ENCODE measurements around the gene DZIP3.

DZIP3 gene

DNA sequence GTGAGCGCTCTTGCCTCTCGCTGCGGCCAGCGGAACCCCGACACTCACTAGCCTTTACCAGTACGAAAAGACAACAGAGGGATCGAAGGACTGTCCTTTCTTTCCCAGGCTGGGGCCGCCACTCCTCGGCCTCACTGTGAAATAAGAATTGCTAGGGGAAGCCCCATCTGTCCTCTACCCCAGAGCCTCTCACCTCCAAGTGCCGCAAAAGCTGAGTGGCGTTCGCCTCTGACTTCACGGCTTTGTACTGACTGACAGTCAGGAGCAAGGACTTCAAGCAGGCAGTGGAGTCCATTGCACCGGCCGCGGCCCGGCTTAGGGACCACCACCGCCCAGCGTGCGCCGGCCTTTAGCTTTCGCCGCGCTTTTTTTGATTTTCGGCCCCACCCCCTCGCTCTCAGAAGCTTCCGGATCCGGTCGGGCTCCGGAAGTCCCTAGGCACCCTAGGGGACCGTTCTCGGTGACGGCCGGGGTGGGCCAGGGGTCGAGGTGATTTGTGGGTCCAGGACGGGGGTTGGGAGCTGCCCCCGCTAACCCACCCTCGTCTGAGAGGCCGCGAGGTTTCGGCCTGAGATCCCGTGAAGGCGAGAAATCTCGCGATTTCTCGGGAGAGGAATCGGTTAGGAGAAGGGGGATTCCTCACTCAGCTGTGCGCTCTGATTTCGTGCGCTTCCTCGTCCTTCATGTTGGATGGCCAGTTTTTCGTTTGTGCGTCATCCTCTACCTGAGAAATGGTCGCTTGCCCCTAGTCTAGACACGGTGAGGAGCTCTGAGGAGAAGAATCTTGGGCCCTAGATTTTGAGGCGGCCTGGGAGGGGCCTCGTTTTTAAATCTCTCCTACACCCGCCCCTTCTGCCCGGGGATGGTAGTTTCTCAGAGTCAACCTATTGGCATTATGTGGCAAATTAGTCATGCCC lies at the start of gene DZIP3, which contains the start of gene CIP2A:
TSS of gene DZIP3 (plus strand) at position 642 of the 917 bp plus-strand sequence. CDS start 15,685 bp downstream, outside the sequence.
TSS of gene CIP2A (minus strand) at position 358 of the 917 bp plus-strand sequence. CDS start at position 295, 63 bp downstream.
- DNase-seq (ENCODE audit: low spot score): peak; percentile 77

DNA sequence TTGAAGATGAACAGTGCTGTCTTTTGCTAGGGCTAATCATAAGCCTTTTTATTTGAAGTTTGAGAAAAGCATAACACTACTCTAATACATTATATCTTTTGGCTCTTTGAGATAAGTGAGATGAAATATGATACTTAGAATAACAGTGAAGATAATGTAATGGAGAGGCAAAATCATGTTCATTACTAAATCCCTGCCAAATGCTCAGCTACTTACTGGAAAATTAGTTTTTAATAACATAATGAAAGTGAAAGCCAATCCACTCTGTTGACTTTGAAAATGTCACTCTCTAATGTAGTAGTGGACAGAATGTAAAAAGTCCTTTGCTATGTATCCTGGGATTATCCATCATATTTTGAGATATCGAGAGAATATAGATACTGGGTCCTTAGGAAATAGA lies 43.3 kb upstream of the DZIP3 start:
- no peak for DNase-seq (ENCODE audit: low spot score)

GRCh38 chr3:108546692-108547091 lies 42.8 kb upstream of the DZIP3 start:
- no peak for DNase-seq (ENCODE audit: low spot score)

- DNase-seq (ENCODE audit: low spot score): no peak
Measured at GRCh38 chr3:108548304-108548703, 41.2 kb upstream of the DZIP3 start.

DNA sequence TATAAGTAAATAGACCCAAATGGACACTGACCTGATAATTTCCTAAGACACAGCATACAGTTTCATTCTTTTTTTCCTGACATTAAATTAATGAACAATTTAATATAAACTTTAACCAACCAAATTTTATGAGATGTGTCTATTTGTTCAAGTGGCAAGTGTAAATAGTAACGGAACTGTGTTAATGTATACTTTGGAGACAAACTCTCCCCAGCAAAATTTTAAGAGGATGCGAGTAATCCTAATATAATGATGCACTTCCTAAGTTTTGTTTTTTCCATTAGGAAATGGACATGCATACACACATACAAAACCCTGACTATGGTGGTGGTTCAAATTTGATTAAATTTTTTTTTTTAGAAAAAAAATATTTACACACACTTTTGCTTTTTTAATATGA lies 40.6 kb upstream of the DZIP3 start:
- no peak for DNase-seq (ENCODE audit: low spot score)

DNA sequence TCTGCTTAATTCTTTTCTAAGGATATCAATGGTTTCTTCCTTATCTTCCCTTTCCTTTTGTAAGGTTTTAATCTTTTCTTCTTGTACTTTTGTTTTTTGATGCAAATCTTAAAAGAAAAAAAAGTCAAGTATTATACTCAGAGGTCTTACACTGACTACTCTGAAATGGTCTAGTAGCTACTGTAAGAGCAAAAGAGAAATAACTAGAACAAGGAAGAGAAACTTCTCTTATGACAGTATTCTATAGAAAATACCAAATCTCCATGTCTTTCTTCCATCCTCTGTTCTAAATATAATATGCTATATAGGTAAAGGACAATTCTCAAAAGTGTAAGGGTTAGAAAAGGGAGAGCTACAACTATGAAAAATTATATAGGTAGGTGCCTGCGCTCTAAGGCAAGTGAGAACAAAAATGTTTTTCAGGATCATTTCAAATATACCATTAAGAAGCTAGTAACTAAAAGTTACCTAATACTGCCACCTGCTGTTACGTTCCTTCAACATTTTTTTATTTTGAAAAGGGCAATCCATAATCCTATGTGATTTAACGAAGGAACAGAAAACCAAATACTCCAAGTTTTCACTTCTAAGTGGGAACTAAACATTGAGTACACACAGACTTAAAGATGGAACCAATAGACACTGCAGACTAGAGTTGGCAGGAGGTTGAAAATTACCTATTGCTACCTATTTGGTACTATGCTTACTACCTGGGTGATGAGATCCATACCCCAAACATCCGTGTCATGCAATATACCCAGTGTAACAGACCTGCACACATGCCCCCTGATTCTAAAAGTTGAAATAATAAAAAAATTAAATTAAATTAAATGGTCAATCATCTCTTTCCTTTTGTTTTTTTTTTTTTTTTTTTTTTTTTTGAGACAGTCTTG lies 37.0 kb upstream of the DZIP3 start:
- peak; percentile 54 for DNase-seq (ENCODE audit: low spot score)

DNA sequence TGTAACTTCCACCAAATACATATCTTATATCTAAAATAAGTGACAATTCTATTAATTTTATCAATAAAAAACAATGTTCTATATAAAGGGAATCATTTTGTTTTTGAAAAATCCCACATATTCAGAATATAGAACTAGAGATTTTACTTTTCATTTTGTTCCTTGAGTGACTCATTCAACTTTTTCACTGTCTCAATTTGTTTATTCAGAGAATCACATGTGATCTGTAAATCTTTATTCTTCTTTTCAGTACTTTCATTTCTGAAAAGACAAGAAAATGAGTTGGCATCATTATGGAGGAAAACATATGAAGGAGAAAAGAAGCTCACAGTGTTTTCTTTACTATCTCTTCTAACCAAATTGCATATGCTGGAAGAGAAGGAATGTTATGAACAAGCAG lies 35.3 kb upstream of the DZIP3 start:
- DNase-seq (ENCODE audit: low spot score): no peak

DNA sequence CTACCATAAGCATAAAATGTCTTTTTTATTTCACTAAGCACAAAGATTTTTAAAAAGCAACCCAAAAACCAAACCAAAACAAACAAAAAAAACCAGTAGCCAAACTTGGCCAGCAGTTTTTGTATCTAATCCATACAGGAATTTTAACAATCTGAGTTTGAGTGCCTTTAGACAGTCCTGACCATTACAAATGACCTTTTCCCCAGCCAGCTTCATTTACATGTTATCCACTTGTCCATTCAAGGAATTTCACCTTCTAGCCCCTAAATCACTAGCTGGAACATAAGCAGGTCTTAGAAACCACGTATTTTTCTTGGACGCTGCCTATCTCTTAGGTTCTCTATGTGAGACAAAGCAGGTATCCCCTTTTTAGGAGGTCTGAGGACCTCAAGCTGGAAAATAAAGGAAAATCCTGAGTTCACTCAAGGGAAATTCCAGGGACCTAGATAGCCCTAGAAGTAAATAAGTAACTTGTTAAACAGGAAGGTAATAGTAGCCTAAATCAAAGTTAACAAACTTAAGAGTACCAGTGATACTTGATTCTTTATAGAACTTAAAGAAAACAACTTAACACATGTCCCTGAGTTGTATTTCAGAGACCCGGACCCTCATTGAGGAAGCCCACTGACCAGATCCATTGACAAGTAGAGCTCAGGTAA lies 34.5 kb upstream of the DZIP3 start:
- no peak for DNase-seq (ENCODE audit: low spot score)

GRCh38 chr3:108555966-108556581 lies 33.4 kb upstream of the DZIP3 start:
- DNase-seq (ENCODE audit: low spot score): no peak

DNA sequence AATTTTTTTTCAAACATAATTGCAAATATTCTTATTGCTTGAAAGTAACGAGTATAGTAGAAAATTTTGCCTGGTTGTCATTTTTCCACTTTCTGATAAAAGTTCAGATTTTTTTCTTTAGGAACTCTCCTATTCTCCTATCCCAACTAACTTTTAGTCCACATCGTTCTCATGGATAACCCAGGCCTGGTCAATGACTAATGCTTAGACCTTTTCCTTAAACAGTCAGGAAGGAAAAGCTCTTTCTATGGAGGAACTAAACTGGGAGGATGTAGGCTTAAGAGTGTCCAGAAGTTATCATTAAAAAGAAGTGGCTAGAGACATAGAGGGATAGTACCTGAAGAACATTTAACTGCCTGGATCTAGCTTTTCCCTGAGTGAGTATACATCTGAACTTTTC lies 27.0 kb upstream of the DZIP3 start:
- DNase-seq (ENCODE audit: low spot score): no peak

DNA sequence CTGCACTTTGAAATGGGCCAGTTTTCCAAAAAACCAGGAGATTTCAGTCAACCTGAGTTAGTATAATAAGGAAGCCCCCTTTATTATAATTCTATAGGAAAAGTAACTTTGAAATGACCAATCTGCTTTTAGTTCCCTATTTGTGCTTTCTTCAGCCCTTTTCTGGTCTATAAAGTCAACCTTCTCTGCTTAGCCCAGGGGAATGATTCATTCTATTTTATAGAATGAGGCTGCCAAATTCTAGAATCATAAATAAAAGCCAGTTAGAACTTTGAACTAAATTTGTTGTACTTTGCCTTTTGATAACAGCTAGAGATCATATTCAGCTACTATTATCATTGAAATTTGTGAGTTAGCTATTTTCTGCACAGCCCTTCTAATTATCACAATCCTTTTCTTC lies 25.0 kb upstream of the DZIP3 start:
- DNase-seq (ENCODE audit: low spot score): no peak

- no peak for DNase-seq (ENCODE audit: low spot score)
Measured at GRCh38 chr3:108565506-108565905, 24.0 kb upstream of the DZIP3 start.

GRCh38 chr3:108566599-108566998 lies 22.9 kb upstream of the DZIP3 start:
- no peak for DNase-seq (ENCODE audit: low spot score)

DNA sequence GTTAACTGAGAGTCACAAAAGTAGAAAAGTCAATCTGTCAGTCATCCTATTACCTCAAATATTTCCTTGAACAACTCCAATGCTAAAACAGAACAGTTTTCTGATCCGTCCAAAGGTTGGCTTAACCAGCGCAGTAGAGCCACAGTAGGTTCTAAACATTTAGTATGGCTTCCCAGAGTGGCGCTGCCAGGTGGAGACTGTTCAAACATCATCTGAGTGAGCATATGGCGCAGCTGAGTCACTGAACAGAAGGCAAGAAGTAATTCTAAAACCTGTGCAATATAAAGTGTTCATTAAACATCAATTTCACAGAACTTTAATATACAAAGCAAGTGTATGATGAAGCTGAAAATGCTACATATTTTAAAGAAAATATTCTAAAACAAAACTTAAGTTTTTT lies 20.2 kb upstream of the DZIP3 start:
- DNase-seq (ENCODE audit: low spot score): no peak

GRCh38 chr3:108578064-108578463 lies 11.5 kb upstream of the DZIP3 start:
- no peak for DNase-seq (ENCODE audit: low spot score)

GRCh38 chr3:108588601-108589000 lies 921 bp upstream of the DZIP3 start:
- DNase-seq (ENCODE audit: low spot score): peak; percentile 15

GRCh38 chr3:108589998-108590323 lies 439 bp downstream of the DZIP3 start:
- no peak for DNase-seq (ENCODE audit: low spot score)

GRCh38 chr3:108590460-108590859 lies 938 bp downstream of the DZIP3 start:
- DNase-seq (ENCODE audit: low spot score): no peak

GRCh38 chr3:108595321-108595720 lies 5.8 kb downstream of the DZIP3 start:
- no peak for DNase-seq (ENCODE audit: low spot score)

DNA sequence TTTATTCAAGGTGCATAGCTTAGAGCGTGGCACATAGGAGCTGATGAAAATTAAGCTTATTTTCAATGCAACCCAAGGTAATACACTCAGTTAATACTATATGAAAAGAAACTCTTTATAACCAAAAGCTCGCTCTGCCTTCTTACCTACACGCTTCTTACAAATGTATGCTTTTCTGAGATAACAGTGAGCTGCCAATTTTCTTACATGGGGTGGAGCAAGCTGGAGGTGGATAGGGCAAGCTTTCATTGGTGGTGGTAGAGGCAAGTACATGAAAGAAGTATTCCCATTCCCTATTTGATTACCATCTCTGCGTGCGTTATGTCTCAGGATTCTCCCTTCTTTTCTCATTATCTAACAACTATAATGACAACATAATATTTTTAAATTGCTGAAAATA lies 8.9 kb downstream of the DZIP3 start:
- peak; percentile 82 for DNase-seq (ENCODE audit: low spot score)

GRCh38 chr3:108599677-108600409 lies 10.3 kb downstream of the DZIP3 start:
- peak; percentile 73 for DNase-seq (ENCODE audit: low spot score)

Measured in hematopoietic multipotent progenitor cell treated with erythropoietin and hydrocortisone succinate and interleukin-3 and kit ligand, for 15 days (in vitro differentiated cells).